HG03025 (cell line): ENCODE data around the gene GID8.
"Not testable (repeated sequence)": the region's sequence is repeated elsewhere in the genome, so short reads cannot be mapped to it uniquely, and the experiment has no call there.

Experiments used
- ATAC-seq: cut with Tn5 transposase; IDR thresholded peaks from one replicate; pipeline ENCODE4 v1.9.1; 2021; ENCODE audit warnings: mild to moderate bottlenecking, moderate library complexity; ENCODE audit not compliant: unreplicated experiment, low FRiP score

The GID8 gene

GRCh38 chr20:62956387-62957135 lies 18.6 kb downstream of the GID8 start:
- no peak for ATAC-seq

GRCh38 chr20:62957136-62958117 lies 19.5 kb downstream of the GID8 start:
- ATAC-seq = no peak

GRCh38 chr20:62958388-62959100 lies 20.6 kb downstream of the GID8 start:
- no peak for ATAC-seq

- ATAC-seq = no peak
Observed at GRCh38 chr20:62959101-62959971, 21.4 kb downstream of the GID8 start.

GRCh38 chr20:62959998-62960436 lies 22.1 kb downstream of the GID8 start:
- ATAC-seq = no peak

- ATAC-seq = not testable (repeated sequence)
Observed at GRCh38 chr20:62960446-62961309, 22.7 kb downstream of the GID8 start.

- ATAC-seq = no peak
Observed at GRCh38 chr20:62961310-62961783, 23.4 kb downstream of the GID8 start.

GRCh38 chr20:62961799-62962198 lies 23.9 kb downstream of the GID8 start:
- no peak for ATAC-seq

- no peak for ATAC-seq
Observed at GRCh38 chr20:62962221-62962879, 24.4 kb downstream of the GID8 start.

GRCh38 chr20:62962891-62963613 lies 25.1 kb downstream of the GID8 start:
- no peak for ATAC-seq

- no peak for ATAC-seq
Observed at GRCh38 chr20:62963614-62964397, 25.9 kb downstream of the GID8 start.

- no peak for ATAC-seq
Observed at GRCh38 chr20:62964700-62965099, 26.8 kb downstream of the GID8 start.

GRCh38 chr20:62965363-62965771 lies 27.4 kb downstream of the GID8 start:
- no peak for ATAC-seq

GRCh38 chr20:62966212-62967148 lies 28.5 kb downstream of the GID8 start:
- no peak for ATAC-seq

- ATAC-seq = no peak
Observed at GRCh38 chr20:62967149-62967501, 29.2 kb downstream of the GID8 start.
